GM18907 (cell line): ENCODE measurements around the gene MYH9.

Source experiments
- ATAC-seq: cut with Tn5 transposase; IDR thresholded peaks from one replicate; pipeline ENCODE4 v1.9.1; 2021; ENCODE audit warnings: mild to moderate bottlenecking, moderate library complexity; ENCODE audit not compliant: unreplicated experiment

MYH9 gene

GRCh38 chr22:36351921-36352802 lies 35.6 kb downstream of the MYH9 start:
- ATAC-seq, result no peak

GRCh38 chr22:36350751-36351594 lies 36.8 kb downstream of the MYH9 start:
- ATAC-seq, result no peak

GRCh38 chr22:36349726-36350125 lies 38.0 kb downstream of the MYH9 start:
- no peak for ATAC-seq

- ATAC-seq, result no peak
These were observed 39.0 kb downstream of the MYH9 start for GRCh38 chr22:36348760-36349159.

GRCh38 chr22:36347094-36347493 lies 40.7 kb downstream of the MYH9 start:
- ATAC-seq, result no peak

- no peak for ATAC-seq
These were observed 43.5 kb downstream of the MYH9 start for GRCh38 chr22:36344106-36344827.

GRCh38 chr22:36343720-36344105 lies 44.1 kb downstream of the MYH9 start:
- ATAC-seq, result no peak

- no peak for ATAC-seq
These were observed 44.6 kb downstream of the MYH9 start for GRCh38 chr22:36343070-36343719.

- ATAC-seq, result no peak
These were observed 46.1 kb downstream of the MYH9 start for GRCh38 chr22:36341640-36342041.

GRCh38 chr22:36340621-36341020 lies 47.1 kb downstream of the MYH9 start:
- ATAC-seq, result no peak

GRCh38 chr22:36339171-36340065 lies 48.3 kb downstream of the MYH9 start:
- ATAC-seq, result no peak

GRCh38 chr22:36337365-36338130 lies 50.2 kb downstream of the MYH9 start:
- ATAC-seq, result no peak

- ATAC-seq, result no peak
These were observed 51.3 kb downstream of the MYH9 start for GRCh38 chr22:36336246-36337182.

GRCh38 chr22:36335621-36336020 lies 52.1 kb downstream of the MYH9 start:
- ATAC-seq, result no peak

- ATAC-seq, result no peak
These were observed 52.8 kb downstream of the MYH9 start for GRCh38 chr22:36334821-36335603.

- no peak for ATAC-seq
These were observed 53.5 kb downstream of the MYH9 start for GRCh38 chr22:36334081-36334820.
